Testis (tissue), 2 donors: Measurements from ENCODE around the gene FGFR2.

Experiments used
- CTCF ChIP-seq, 3 experiments: fragments of 450-650 bp in 2 of 3; fragments of 200-600 bp in 1 of 3; sonication (generic) in 1 of 3; IDR thresholded peaks; one replicate each; pipeline ENCODE4 v1.5.1; 2016 to 2019; ENCODE audit warnings: antibody characterized with exemption in 3 of 3, mild to moderate bottlenecking in 2 of 3, moderate library complexity in 1 of 3
- POLR2A ChIP-seq: fragments of 450-650 bp; IDR thresholded peaks from one replicate; pipeline ENCODE4 v1.6.1; 2017; ENCODE audit warnings: antibody characterized with exemption, mild to moderate bottlenecking, moderate library complexity

GRCh38 chr10:121435099-121435875, 163.0 kb downstream of the FGFR2 start:
- no peak for TF ChIP-seq CTCF (IDR thresholded peaks at IDR 0.05)
- no peak for TF ChIP-seq POLR2A
